Vagina (tissue), 2 donors: Measurements from ENCODE around the gene C5orf22.

Experiments used
- POLR2A ChIP-seq, 2 donors: fragments of 450-650 bp; IDR thresholded peaks; one replicate each; pipeline ENCODE4 v1.6.1; 2017; ENCODE audit warnings: antibody characterized with exemption in 2 of 2, mild to moderate bottlenecking in 2 of 2, moderate library complexity in 2 of 2
- POLR2AphosphoS5 ChIP-seq, 2 donors: sonication (generic); formaldehyde crosslinking; IDR thresholded peaks; one replicate each; pipeline ENCODE4 v1.9.0; 2017; ENCODE audit warnings: antibody characterized with exemption in 2 of 2, mild to moderate bottlenecking in 2 of 2, low read depth in 1 of 2; ENCODE audit not compliant: insufficient read depth in 1 of 2
- TF ChIP-seq, protein P1 (sequence below), 3 experiments: fragments of 450-650 bp in 2 of 3; fragments of 200-600 bp in 1 of 3; sonication (generic) in 1 of 3; IDR thresholded peaks; one replicate each; pipeline ENCODE4 v1.5.1; 2017 to 2019; ENCODE audit warnings: antibody characterized with exemption in 3 of 3, mild to moderate bottlenecking in 2 of 3, moderate library complexity in 2 of 3

DNA sequence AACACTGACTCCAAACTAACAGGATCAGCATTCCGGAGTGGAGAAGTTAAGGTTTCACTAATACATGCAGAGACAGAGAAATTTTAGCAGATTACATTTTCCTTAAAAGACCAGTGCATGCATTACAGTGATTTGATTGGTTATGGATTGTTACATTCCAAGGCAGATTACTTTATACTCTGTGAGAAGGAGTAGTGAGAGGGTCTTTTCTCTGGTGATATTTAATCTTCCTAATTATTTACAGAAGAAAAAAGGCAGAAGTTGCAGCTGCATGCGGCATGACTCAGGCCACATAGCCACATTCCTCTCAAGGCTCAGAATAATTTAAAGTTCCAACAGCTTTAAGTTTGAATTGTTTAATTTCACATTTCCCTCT, 53.8 kb downstream of the C5orf22 start:
- TF ChIP-seq, protein P1, sequence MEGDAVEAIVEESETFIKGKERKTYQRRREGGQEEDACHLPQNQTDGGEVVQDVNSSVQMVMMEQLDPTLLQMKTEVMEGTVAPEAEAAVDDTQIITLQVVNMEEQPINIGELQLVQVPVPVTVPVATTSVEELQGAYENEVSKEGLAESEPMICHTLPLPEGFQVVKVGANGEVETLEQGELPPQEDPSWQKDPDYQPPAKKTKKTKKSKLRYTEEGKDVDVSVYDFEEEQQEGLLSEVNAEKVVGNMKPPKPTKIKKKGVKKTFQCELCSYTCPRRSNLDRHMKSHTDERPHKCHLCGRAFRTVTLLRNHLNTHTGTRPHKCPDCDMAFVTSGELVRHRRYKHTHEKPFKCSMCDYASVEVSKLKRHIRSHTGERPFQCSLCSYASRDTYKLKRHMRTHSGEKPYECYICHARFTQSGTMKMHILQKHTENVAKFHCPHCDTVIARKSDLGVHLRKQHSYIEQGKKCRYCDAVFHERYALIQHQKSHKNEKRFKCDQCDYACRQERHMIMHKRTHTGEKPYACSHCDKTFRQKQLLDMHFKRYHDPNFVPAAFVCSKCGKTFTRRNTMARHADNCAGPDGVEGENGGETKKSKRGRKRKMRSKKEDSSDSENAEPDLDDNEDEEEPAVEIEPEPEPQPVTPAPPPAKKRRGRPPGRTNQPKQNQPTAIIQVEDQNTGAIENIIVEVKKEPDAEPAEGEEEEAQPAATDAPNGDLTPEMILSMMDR (IDR thresholded peaks at IDR 0.05): no peak
- TF ChIP-seq POLR2A (IDR thresholded peaks at IDR 0.05): no peak
- TF ChIP-seq POLR2AphosphoS5 (IDR thresholded peaks at IDR 0.05; ENCODE audit: insufficient read depth in 1 of 2, low read depth in 1 of 2): no peak
